Thoracic aorta (tissue), 2 donors: ENCODE data around the gene LIME1. TPM values are rescaled to one million over a fixed set of nuclear protein-coding genes. Genes with fewer than 3 reads are reported as not detected.

Experiments used
- ATAC-seq: fragments of 150-250 bp; one replicate; pipeline ENCODE4 v1.8.0; 2017; ENCODE audit warnings: low read depth; ENCODE audit not compliant: insufficient number of reproducible peaks, low FRiP score
- DNase-seq: peaks from one replicate; pipeline ENCODE4 v3.0.0-alpha.2; 2020; ENCODE audit warnings: low spot score
- H3K27ac ChIP-seq, 2 donors: fragments of 200-600 bp; sonication (generic); 1 replicate in 1 of 2; 2 replicates in 1 of 2; pipeline ENCODE4 v1.5.1; 2016; ENCODE audit warnings: mild to moderate bottlenecking in 2 of 2, moderate library complexity in 2 of 2
- H3K27me3 ChIP-seq: fragments of 200-600 bp; sonication (generic); replicated peaks from 2 replicates; pipeline ENCODE4 v1.6.0; 2016; ENCODE audit warnings: mild to moderate bottlenecking; ENCODE audit not compliant: insufficient read depth
- H3K36me3 ChIP-seq: fragments of 200-600 bp; sonication (generic); one replicate; pipeline ENCODE4 v1.5.1; 2016
- H3K4me1 ChIP-seq, 2 donors: fragments of 200-600 bp; sonication (generic); 1 replicate in 1 of 2; 2 replicates in 1 of 2; pipeline versions ENCODE4 v1.5.1 to v1.6.0; 2016; ENCODE audit warnings: low read depth in 2 of 2, mild to moderate bottlenecking in 1 of 2; ENCODE audit not compliant: control insufficient read depth in 1 of 2
- H3K4me3 ChIP-seq: fragments of 200-600 bp; sonication (generic); 2 replicates; pipeline ENCODE4 v1.5.1; 2016; ENCODE audit warnings: mild to moderate bottlenecking
- H3K9me3 ChIP-seq: fragments of 200-600 bp; sonication (generic); 2 replicates; pipeline ENCODE4 v1.5.1; 2016
- CTCF ChIP-seq: fragments of 200-600 bp; sonication (generic); IDR thresholded peaks from one replicate; pipeline ENCODE4 v1.5.1; 2019; ENCODE audit warnings: antibody characterized with exemption
- total RNA-seq, 2 donors: library from RNA; depleted of rRNA; stranded (reverse); fragments of >200 nt; gene quantifications; one replicate each; pipeline versions ENCODE4 v1.1.0 to v1.2.3, GENCODE V29; 2016

Gene LIME1
- total RNA-seq, 2 donors from 2014 or later = 15.6 to 26.5 TPM

- Histone ChIP-seq H3K27ac (no peak overlapping the region), H3K4me1 (peaks cover 8 to 12% of the 10 kb centered on the region in 2 donors), H3K36me3 (peaks cover 29% of the 10 kb centered on the region), H3K9me3 (no peaks in the 10 kb centered on the region), H3K4me3 (no peak overlapping the region), H3K27me3 (no peaks in the 10 kb centered on the region)
- no peak for TF ChIP-seq CTCF
- DNase-seq = no peak
- no peak for ATAC-seq
Observed at GRCh38 chr20:63734111-63734945, 2.1 kb upstream of the LIME1 start.

GRCh38 chr20:63734946-63735858, 1.3 kb upstream of the LIME1 start:
- ATAC-seq = no peak
- no peak for DNase-seq
- Histone ChIP-seq H3K36me3 (peaks cover 29% of the 10 kb centered on the region), H3K9me3 (no peaks in the 10 kb centered on the region), H3K4me3 (no peak overlapping the region), H3K4me1 (peaks cover 8 to 12% of the 10 kb centered on the region in 2 donors), H3K27me3 (no peaks in the 10 kb centered on the region), H3K27ac (no peak overlapping the region)
- TF ChIP-seq CTCF = no peak

- Histone ChIP-seq H3K36me3 (peaks cover 37% of the 10 kb centered on the region), H3K27me3 (no peaks in the 10 kb centered on the region), H3K9me3 (no peaks in the 10 kb centered on the region), H3K4me1 (peaks cover 17 to 24% of the 10 kb centered on the region in 2 donors), H3K27ac (no peak overlapping the region), H3K4me3 (peak overlapping the region; percentile 44)
- DNase-seq (no peak), ATAC-seq (no peak)
- TF ChIP-seq CTCF = no peak
Observed at GRCh38 chr20:63736893-63737694, 630 bp downstream of the LIME1 start.

DNA sequence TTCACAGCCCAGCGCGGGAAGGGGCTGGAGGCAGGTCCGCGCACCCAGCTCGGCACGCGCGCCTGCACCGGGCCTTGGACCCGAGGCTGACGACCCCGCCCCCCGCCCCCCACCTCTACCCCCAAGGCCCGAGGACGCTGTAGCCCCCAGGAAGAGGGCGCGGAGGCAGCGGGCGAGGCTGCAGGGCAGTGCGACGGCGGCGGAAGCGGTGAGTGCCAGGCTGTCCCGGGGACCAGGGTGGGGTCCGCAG, 1.2 kb downstream of the LIME1 start:
- Histone ChIP-seq H3K4me1 (peaks cover 17 to 24% of the 10 kb centered on the region in 2 donors), H3K27ac (no peak overlapping the region), H3K36me3 (peaks cover 39% of the 10 kb centered on the region), H3K9me3 (no peaks in the 10 kb centered on the region), H3K27me3 (no peaks in the 10 kb centered on the region), H3K4me3 (peak overlapping the region; percentile 44)
- ATAC-seq = no peak
- no peak for DNase-seq
- TF ChIP-seq CTCF = no peak
